ENCODE results near the gene PAOX. TPM values are rescaled to one million over a fixed set of nuclear protein-coding genes. Genes with fewer than 3 reads are reported as not detected.
"Not testable (repeated sequence)": the region's sequence is repeated elsewhere in the genome, so short reads cannot be mapped to it uniquely, and the experiment has no call there.

PAOX gene
- total RNA-seq, 1 donor from 2014 or later: 6.9 TPM

- DNase-seq (ENCODE audit: low read depth in 2 of 2): no peak
Measured at GRCh38 chr10:133405272-133405671, 26.2 kb downstream of the PAOX start.

- DNase-seq (ENCODE audit: low read depth in 2 of 2): no peak
Measured at GRCh38 chr10:133405844-133406527, 26.9 kb downstream of the PAOX start.

- no peak for DNase-seq (ENCODE audit: low read depth in 2 of 2)
Measured at GRCh38 chr10:133411523-133412380, 32.7 kb downstream of the PAOX start.

GRCh38 chr10:133412381-133412711, 33.3 kb downstream of the PAOX start:
- DNase-seq (ENCODE audit: low read depth in 2 of 2): no peak

- not testable (repeated sequence) for DNase-seq (ENCODE audit: low read depth in 2 of 2)
Measured at GRCh38 chr10:133414401-133414800, 35.3 kb downstream of the PAOX start.

GRCh38 chr10:133415752-133416151, 36.7 kb downstream of the PAOX start:
- no peak for DNase-seq (ENCODE audit: low read depth in 2 of 2)

- DNase-seq (ENCODE audit: low read depth in 2 of 2): no peak
Measured at GRCh38 chr10:133418289-133418993, 39.4 kb downstream of the PAOX start.

- no peak for DNase-seq (ENCODE audit: low read depth in 2 of 2)
Measured at GRCh38 chr10:133419211-133419950, 40.3 kb downstream of the PAOX start.

- DNase-seq (ENCODE audit: low read depth in 2 of 2): no peak
Measured at GRCh38 chr10:133420028-133420427, 41.0 kb downstream of the PAOX start.

- no peak for DNase-seq (ENCODE audit: low read depth in 2 of 2)
Measured at GRCh38 chr10:133420579-133420978, 41.5 kb downstream of the PAOX start.

- DNase-seq (ENCODE audit: low read depth in 2 of 2): no peak
Measured at GRCh38 chr10:133421336-133422222, 42.5 kb downstream of the PAOX start.

- no peak for DNase-seq (ENCODE audit: low read depth in 2 of 2)
Measured at GRCh38 chr10:133422223-133422806, 43.3 kb downstream of the PAOX start.

- no peak for DNase-seq (ENCODE audit: low read depth in 2 of 2)
Measured at GRCh38 chr10:133422807-133423771, 44.0 kb downstream of the PAOX start.

GRCh38 chr10:133424102-133424501, 45.0 kb downstream of the PAOX start:
- not testable (repeated sequence) for DNase-seq (ENCODE audit: low read depth in 2 of 2)

GRCh38 chr10:133424601-133425000, 45.5 kb downstream of the PAOX start, which contains the start of gene SPRN:
Gene SPRN (minus strand): TSS chr10:133424625. CDS start chr10:133423681, 944 bp downstream.
- DNase-seq (ENCODE audit: low read depth in 2 of 2): not testable (repeated sequence)

- DNase-seq (ENCODE audit: low read depth in 2 of 2): not testable (repeated sequence)
Measured at GRCh38 chr10:133429571-133429970, 50.5 kb downstream of the PAOX start.

- DNase-seq (ENCODE audit: low read depth in 2 of 2): not testable (repeated sequence)
Measured at GRCh38 chr10:133431888-133432613, 53.0 kb downstream of the PAOX start.

- DNase-seq (ENCODE audit: low read depth in 2 of 2): not testable (repeated sequence)
Measured at GRCh38 chr10:133432789-133433188, 53.7 kb downstream of the PAOX start.

Data from lung microvascular endothelial cell (primary cell).